ENCODE data around the gene ZMIZ1.

Gene ZMIZ1

DNA sequence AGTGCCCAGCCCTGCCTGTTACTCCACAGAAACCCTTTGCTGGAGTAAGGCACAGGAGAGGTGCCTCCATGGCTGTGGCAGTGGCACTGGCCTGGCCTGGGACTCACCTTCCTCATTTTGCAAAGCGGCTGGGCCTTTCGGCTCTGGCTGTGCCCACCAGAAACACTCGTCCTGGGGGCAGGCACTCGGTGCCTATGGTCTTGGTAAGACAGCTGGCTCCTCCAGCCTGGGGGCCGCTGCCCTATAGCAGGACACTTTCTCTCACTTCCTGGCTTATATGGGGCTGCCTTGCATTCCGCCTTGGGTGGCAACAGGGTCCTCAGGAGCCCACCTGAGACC is 13.2 kb downstream of the ZMIZ1 start:
- TF ChIP-seq, protein P1, sequence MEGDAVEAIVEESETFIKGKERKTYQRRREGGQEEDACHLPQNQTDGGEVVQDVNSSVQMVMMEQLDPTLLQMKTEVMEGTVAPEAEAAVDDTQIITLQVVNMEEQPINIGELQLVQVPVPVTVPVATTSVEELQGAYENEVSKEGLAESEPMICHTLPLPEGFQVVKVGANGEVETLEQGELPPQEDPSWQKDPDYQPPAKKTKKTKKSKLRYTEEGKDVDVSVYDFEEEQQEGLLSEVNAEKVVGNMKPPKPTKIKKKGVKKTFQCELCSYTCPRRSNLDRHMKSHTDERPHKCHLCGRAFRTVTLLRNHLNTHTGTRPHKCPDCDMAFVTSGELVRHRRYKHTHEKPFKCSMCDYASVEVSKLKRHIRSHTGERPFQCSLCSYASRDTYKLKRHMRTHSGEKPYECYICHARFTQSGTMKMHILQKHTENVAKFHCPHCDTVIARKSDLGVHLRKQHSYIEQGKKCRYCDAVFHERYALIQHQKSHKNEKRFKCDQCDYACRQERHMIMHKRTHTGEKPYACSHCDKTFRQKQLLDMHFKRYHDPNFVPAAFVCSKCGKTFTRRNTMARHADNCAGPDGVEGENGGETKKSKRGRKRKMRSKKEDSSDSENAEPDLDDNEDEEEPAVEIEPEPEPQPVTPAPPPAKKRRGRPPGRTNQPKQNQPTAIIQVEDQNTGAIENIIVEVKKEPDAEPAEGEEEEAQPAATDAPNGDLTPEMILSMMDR (IDR thresholded peaks at IDR 0.05): no peak

GRCh38 chr10:79082631-79083596 is 14.1 kb downstream of the ZMIZ1 start:
- TF ChIP-seq, protein P1 (IDR thresholded peaks at IDR 0.05): no peak

DNA sequence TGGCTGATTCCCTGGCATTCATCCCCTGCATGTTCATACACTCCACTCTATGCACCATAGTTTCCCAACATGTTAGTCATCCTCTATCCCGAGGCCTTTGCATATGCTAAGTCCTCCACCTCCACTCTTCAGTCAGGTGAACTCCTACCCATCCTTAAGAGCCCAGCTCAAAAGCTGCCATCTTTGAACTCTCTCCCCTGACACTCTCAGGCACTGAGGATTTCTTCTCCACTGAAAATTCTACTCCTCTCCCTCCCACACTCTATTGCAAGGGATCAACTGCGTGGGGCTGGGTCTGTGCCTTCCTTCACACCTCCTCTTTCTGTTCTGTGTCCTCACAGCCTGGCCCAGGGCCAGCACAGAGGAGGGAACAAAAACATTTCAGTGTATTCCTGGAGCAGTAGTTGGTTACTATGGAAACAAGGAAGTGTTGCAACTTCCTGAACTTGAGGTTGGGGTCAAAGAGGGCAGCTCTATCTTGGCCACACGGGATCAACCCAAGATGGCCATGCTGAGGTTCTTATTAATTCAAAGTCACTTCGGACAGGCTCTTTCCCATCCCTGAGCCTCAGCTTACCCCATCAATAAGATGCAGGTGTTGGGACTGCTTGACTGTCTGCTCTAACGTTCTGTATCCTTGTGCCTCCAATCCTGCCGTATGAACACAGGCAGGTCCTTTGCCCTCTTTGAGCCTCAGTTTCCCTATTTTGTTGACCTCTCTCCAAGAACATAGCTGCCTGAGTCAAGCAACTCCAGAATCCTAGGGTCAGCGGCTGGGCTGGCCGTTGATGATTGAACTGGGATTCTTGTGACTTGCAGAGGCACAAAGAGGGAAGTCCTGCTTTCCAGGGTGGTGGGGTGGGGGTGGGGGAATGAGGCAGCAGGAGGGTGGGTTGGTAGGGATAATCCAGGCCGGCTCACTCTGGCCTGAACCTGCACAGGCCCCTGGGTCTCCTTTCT is 15.5 kb downstream of the ZMIZ1 start:
- TF ChIP-seq, protein P1 (IDR thresholded peaks at IDR 0.05): no peak

GRCh38 chr10:79084972-79085597 is 16.3 kb downstream of the ZMIZ1 start:
- TF ChIP-seq, protein P1 (IDR thresholded peaks at IDR 0.05): no peak

- TF ChIP-seq, protein P1 (IDR thresholded peaks at IDR 0.05): no peak
Observed at GRCh38 chr10:79086822-79087221, 18.1 kb downstream of the ZMIZ1 start.

GRCh38 chr10:79087721-79088120 is 19.0 kb downstream of the ZMIZ1 start:
- TF ChIP-seq, protein P1 (IDR thresholded peaks at IDR 0.05): no peak

- TF ChIP-seq, protein P1 (IDR thresholded peaks at IDR 0.05): no peak
Observed at GRCh38 chr10:79088176-79088575, 19.4 kb downstream of the ZMIZ1 start.

Data from LNCAP (cell line).